Adrenal gland (tissue), 5 donors: Measurements from ENCODE around the gene NEO1.

ENCODE experiments used
- POLR2A ChIP-seq, 2 donors: fragments of 450-650 bp; IDR thresholded peaks; one replicate each; pipeline ENCODE4 v1.6.1; 2017; ENCODE audit warnings: antibody characterized with exemption in 2 of 2, mild to moderate bottlenecking in 2 of 2, moderate library complexity in 1 of 2
- TF ChIP-seq, protein P1 (sequence below), 6 experiments: fragments of 450-650 bp in 4 of 6; fragments of 200-600 bp in 2 of 6; sonication (generic) in 1 of 6; IDR thresholded peaks; 1 replicate in 5 of 6; 2 replicates in 1 of 6; pipeline versions ENCODE4 v1.5.1 to v1.8.0; 2016 to 2021; ENCODE audit warnings: antibody characterized with exemption in 6 of 6, mild to moderate bottlenecking in 2 of 6, moderate library complexity in 1 of 6
- donor health status: DM: no; HTN: no; CAD: no.

DNA sequence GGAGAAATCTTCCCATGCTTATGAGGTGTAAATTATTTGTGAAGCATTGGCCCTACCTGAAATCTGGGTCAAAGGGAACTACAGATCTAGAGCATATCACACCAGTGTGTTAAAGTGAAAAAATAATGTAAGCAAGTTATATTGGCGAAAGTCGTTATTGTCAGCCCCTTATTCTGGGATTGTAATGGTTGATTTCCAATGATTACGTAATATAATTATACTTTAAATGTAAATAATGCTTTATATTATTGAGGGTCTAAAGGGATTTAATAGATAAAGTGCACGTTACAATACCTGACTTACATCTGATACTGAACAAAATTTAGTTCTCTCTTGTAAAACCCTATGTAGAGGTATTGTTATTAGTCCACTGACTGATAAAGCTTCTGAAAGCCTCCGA is 101.2 kb downstream of the NEO1 start:
- TF ChIP-seq, protein P1, sequence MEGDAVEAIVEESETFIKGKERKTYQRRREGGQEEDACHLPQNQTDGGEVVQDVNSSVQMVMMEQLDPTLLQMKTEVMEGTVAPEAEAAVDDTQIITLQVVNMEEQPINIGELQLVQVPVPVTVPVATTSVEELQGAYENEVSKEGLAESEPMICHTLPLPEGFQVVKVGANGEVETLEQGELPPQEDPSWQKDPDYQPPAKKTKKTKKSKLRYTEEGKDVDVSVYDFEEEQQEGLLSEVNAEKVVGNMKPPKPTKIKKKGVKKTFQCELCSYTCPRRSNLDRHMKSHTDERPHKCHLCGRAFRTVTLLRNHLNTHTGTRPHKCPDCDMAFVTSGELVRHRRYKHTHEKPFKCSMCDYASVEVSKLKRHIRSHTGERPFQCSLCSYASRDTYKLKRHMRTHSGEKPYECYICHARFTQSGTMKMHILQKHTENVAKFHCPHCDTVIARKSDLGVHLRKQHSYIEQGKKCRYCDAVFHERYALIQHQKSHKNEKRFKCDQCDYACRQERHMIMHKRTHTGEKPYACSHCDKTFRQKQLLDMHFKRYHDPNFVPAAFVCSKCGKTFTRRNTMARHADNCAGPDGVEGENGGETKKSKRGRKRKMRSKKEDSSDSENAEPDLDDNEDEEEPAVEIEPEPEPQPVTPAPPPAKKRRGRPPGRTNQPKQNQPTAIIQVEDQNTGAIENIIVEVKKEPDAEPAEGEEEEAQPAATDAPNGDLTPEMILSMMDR (IDR thresholded peaks at IDR 0.05): no peak
- TF ChIP-seq POLR2A (IDR thresholded peaks at IDR 0.05): no peak
